Gastrocnemius medialis (tissue), 4 donors: ENCODE results near the gene OTUD3. TPM values are rescaled to one million over a fixed set of nuclear protein-coding genes. Genes with fewer than 3 reads are reported as not detected.

Experiments used
- ATAC-seq, 2 donors: fragments of 150-250 bp; one replicate each; pipeline ENCODE4 v1.9.1; 2016
- DNase-seq, 2 donors: peaks; one replicate each; pipeline ENCODE4 v3.0.0-alpha.2; 2019
- H3K27ac ChIP-seq, 4 donors: fragments of 200-600 bp; sonication (generic); 1 replicate in 1 of 4; 2 replicates in 3 of 4; pipeline ENCODE4 v1.5.1; 2016 to 2018; ENCODE audit warnings: mild to moderate bottlenecking in 2 of 4, moderate library complexity in 1 of 4
- H3K27me3 ChIP-seq, 3 donors: fragments of 200-600 bp; sonication (generic) in 2 of 3; 1 replicate in 1 of 3; 2 replicates in 2 of 3; pipeline versions ENCODE4 v1.5.1 to v1.6.0; 2016 to 2019; ENCODE audit warnings: mild to moderate bottlenecking in 1 of 3, moderate library complexity in 1 of 3
- H3K36me3 ChIP-seq, 2 donors: fragments of 200-600 bp; sonication (generic) in 1 of 2; one replicate each; pipeline ENCODE4 v1.5.1; 2017 to 2018
- H3K4me1 ChIP-seq, 2 donors: fragments of 200-600 bp; sonication (generic) in 1 of 2; one replicate each; pipeline ENCODE4 v1.5.1; 2016 to 2017; ENCODE audit warnings: mild to moderate bottlenecking in 2 of 2
- H3K4me3 ChIP-seq, 4 donors: fragments of 200-600 bp; sonication (generic) in 3 of 4; 1 replicate in 1 of 4; 2 replicates in 3 of 4; pipeline ENCODE4 v1.5.1; 2016 to 2019; ENCODE audit warnings: mild to moderate bottlenecking in 2 of 4
- H3K9me3 ChIP-seq, 3 donors: fragments of 200-600 bp; sonication (generic) in 2 of 3; 1 replicate in 1 of 3; 2 replicates in 2 of 3; pipeline ENCODE4 v1.5.1; 2016 to 2019
- CTCF ChIP-seq, 5 experiments: fragments of 450-650 bp in 3 of 5; fragments of 200-600 bp in 2 of 5; sonication (generic) in 2 of 5; IDR thresholded peaks in 4 of 5; conservative IDR thresholded peaks in 1 of 5; 1 replicate in 4 of 5; 2 replicates in 1 of 5; pipeline ENCODE4 v1.5.1; 2016 to 2019; ENCODE audit warnings: antibody characterized with exemption in 5 of 5, mild to moderate bottlenecking in 3 of 5, moderate library complexity in 3 of 5
- POLR2A ChIP-seq, 2 donors: fragments of 450-650 bp; IDR thresholded peaks; one replicate each; pipeline ENCODE4 v1.6.1; 2017; ENCODE audit warnings: antibody characterized with exemption in 2 of 2, mild to moderate bottlenecking in 2 of 2, moderate library complexity in 2 of 2
- in situ Hi-C, 4 donors: fragments of 200-750 bp; cut with MboI; loops; one replicate each; pipeline versions ENCODE4 v1.15.0 to v1.8.0; 2017; ENCODE audit warnings: low sequenced_read_pairs in 4 of 4
- intact Hi-C: fragments of 100-400 bp; cut with DNase I; formaldehyde crosslinking; loops from one replicate; pipeline ENCODE4 v1.15.1; 2023; ENCODE audit warnings: low total_unique reads
- total RNA-seq, 4 donors: library from RNA; depleted of rRNA; stranded (reverse); fragments of >200 nt; gene quantifications; one replicate each; pipeline versions ENCODE4 v1.1.0 to v1.2.3, GENCODE V29; 2016

The OTUD3 gene
- total RNA-seq, 4 donors from 2014 or later, result 3.3 to 7.9 (median 4.4) TPM

DNA sequence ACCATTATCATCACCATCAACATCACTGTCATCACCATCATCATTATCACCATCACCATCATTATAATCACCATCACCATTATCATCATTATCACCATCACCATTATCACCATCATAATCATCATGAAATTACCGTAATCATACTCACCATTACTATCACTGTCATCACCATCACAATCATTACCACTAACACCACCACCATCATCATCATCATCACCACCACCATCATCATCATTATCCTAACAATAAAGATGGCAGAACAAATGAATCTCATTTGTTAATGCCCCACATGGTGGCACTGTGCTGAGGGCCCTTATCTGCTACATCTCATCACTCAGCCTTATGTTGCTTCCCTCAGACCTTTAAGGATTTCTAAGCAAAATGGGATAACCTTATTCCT, 50.7 kb downstream of the OTUD3 start:
- intact Hi-C loops, result no loop called here
- DNase-seq, result no peak
- no peaks in the 10 kb centered on the region for H3K9me3 ChIP-seq
- H3K27ac ChIP-seq, result no peak overlapping the region
- no peaks in the 10 kb centered on the region for H3K27me3 ChIP-seq
- no peaks in the 10 kb centered on the region for H3K36me3 ChIP-seq
- in situ Hi-C loops, result no loop called here
- TF ChIP-seq POLR2A (IDR thresholded peaks at IDR 0.05), result no peak
- no peak overlapping the region for H3K4me3 ChIP-seq
- no peaks in the 10 kb centered on the region for H3K4me1 ChIP-seq
- ATAC-seq, result no peak

DNA sequence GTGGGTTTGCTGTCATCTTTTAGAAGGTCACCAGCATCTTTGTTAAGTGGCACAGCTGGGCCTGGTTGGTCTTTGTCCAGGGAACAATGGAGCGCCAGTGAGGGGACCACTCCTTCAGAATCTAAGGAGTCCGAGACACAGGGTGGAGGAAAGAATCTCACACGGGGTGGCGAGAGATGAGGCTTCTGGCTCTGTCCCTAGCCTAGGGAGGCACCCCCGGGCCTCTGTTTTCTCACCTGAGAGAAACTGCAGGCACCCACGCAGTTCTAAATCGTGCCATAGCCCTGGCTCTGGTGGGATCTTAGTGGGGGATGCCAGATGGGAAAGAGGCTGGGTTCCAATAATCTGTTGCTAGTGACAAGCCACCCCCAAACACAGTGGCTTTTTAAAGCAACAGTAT, 52.1 kb downstream of the OTUD3 start:
- in situ Hi-C loops, result no loop called here
- DNase-seq (no peak), ATAC-seq (no peak)
- Histone ChIP-seq H3K36me3 (no peaks in the 10 kb centered on the region), H3K4me3 (no peak overlapping the region), H3K4me1 (no peaks in the 10 kb centered on the region), H3K27me3 (no peaks in the 10 kb centered on the region), H3K27ac (no peak overlapping the region), H3K9me3 (no peaks in the 10 kb centered on the region)
- no peak for TF ChIP-seq CTCF (IDR thresholded peaks at IDR 0.05 in 4 of 5, conservative IDR thresholded peaks at IDR 0.05 in 1 of 5)
- no peak for TF ChIP-seq POLR2A (IDR thresholded peaks at IDR 0.05)
- intact Hi-C loops, result no loop called here

DNA sequence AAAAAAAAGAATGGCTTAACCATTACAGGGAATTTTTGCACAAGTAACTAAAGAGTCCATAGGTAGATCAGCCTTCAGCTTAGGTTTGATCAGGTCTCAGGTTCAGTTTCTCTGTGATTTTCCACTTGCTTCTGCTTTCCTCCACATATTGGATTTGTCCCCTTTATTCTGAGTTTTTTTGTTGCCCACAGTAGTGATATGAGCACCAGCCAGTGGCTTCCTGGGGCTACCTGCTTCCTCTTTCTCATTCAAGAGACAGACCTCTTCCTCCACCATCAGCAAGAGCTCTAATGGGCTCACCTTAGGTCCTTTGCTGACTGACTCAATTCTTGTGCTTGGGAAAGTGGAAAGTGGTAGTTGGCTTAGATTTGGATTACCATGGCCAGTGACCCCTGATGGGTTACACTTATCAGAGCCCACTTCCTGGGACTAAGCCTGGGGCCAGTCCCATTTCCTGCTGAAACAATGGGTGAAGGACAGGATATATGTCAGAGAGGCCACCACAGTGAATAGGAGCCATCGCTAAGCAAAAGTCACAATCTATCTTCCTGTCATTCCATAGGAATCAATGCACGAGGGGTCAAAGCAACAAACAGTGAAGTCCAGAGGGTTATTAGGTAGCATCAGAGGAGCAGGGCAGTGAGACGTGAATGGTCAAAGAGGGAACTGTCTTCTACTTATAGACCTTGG, 54.0 kb downstream of the OTUD3 start:
- Histone ChIP-seq H3K9me3 (no peaks in the 10 kb centered on the region), H3K27ac (no peak overlapping the region), H3K36me3 (no peaks in the 10 kb centered on the region), H3K4me1 (no peaks in the 10 kb centered on the region), H3K4me3 (no peak overlapping the region), H3K27me3 (no peaks in the 10 kb centered on the region)
- ATAC-seq, result no peak
- DNase-seq, result no peak
- intact Hi-C loops, result no loop called here
- in situ Hi-C loops, result no loop called here
- TF ChIP-seq CTCF (IDR thresholded peaks at IDR 0.05 in 4 of 5, conservative IDR thresholded peaks at IDR 0.05 in 1 of 5) (no peak), POLR2A (IDR thresholded peaks at IDR 0.05) (no peak)

DNA sequence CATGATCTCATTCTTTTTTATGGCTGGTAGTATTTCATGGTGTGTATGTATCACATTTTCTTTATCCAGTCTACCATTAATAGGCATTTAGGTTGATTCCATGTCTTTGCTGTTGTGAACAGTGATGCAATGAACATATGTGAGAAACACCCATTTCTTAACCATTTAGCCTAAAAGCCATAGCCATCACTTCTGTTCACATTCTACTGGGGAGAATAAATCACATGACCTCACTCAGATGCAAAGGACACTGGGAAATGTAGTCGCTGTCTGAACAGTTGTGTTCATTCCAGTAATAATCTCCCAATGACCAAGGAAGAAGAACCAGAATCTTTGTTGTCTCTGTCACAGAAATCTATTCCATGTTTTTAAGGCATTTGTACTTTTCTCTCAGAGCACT, 56.3 kb downstream of the OTUD3 start:
- Histone ChIP-seq H3K36me3 (no peaks in the 10 kb centered on the region), H3K4me1 (no peaks in the 10 kb centered on the region), H3K9me3 (no peaks in the 10 kb centered on the region), H3K27ac (no peak overlapping the region), H3K4me3 (no peak overlapping the region), H3K27me3 (no peaks in the 10 kb centered on the region)
- ATAC-seq (no peak), DNase-seq (no peak)
- intact Hi-C loops, result no loop called here
- TF ChIP-seq POLR2A (IDR thresholded peaks at IDR 0.05) (no peak), CTCF (IDR thresholded peaks at IDR 0.05 in 4 of 5, conservative IDR thresholded peaks at IDR 0.05 in 1 of 5) (no peak)
- in situ Hi-C loops, result no loop called here

- ATAC-seq (no peak), DNase-seq (no peak)
- no peak for TF ChIP-seq POLR2A (IDR thresholded peaks at IDR 0.05)
- no peak for TF ChIP-seq CTCF (IDR thresholded peaks at IDR 0.05 in 4 of 5, conservative IDR thresholded peaks at IDR 0.05 in 1 of 5)
- no peaks in the 10 kb centered on the region for H3K36me3 ChIP-seq
- in situ Hi-C loops (no loop called here), intact Hi-C loops (no loop called here)
- no peaks in the 10 kb centered on the region for H3K4me1 ChIP-seq
- no peaks in the 10 kb centered on the region for H3K9me3 ChIP-seq
- no peak overlapping the region for H3K4me3 ChIP-seq
- H3K27ac ChIP-seq, result no peak overlapping the region
- no peaks in the 10 kb centered on the region for H3K27me3 ChIP-seq
Observed at GRCh38 chr1:19940486-19941205, 58.5 kb downstream of the OTUD3 start.
